Skeletal muscle cell (primary cell): ENCODE data around the gene ELOVL7.
"Not testable (repeated sequence)": the region's sequence is repeated elsewhere in the genome, so short reads cannot be mapped to it uniquely, and the experiment has no call there.

ENCODE experiments used
- DNase-seq: peaks from one replicate; pipeline ENCODE4 v3.0.0-alpha.2; 2010; ENCODE audit warnings: low read depth
- H3K4me3 ChIP-seq: 2 replicates; pipeline ENCODE4 v1.5.1; 2011; ENCODE audit warnings: low read depth, mild to moderate bottlenecking, control low read depth, low read length, moderate library complexity

ELOVL7 gene

DNA sequence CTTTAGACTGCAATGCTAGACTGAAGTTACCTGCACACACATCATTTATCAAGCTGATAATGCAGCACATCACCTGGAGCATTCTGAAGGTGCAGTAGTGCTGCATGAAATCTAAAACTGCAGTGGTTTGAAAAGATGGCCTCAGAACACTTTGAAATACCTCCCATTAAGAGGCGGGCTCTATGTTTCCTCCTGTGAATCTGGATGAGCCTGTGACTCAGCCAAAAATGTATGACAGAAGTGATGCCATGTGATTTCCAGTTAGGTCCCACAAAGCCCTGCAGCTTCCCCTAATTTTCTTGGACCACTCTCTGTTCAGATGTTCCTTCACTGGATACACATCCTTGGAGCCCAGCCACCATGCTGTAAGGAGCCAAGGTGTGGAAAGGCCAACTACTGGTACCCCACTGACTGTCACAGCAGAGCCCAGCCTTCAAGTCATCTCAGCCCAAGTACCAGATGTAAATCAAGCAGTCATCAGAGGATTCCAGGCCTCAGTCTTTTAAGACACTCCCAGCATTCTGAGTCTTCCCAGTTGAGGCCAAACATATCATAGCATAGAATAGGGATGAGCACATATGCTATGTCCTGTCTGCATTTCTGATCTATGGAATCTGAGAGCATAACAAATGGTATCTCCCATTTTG is 116.9 kb downstream of the ELOVL7 start:
- no peak for DNase-seq
- no peak overlapping the region for H3K4me3 ChIP-seq

DNA sequence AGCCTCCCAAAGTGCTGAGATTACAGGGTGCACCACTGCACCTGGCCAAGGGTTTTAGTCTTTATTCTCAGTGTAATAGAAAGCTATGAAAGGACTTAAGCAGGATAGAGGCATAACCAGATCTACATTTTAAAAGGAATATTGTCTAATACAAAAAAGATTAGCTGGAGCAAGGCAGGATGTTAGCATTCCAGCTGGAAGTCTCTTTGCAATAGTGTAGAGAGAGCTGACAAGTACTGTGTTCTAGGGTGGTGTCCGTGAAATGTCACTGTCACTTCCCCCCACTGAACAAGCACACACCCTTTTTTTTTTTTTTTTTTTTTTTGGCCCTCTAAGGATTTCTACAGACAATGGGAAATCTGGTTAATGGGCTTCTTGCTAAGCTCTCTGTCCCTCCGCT is 119.9 kb downstream of the ELOVL7 start:
- no peak for DNase-seq
- H3K4me3 ChIP-seq: no peak overlapping the region

DNA sequence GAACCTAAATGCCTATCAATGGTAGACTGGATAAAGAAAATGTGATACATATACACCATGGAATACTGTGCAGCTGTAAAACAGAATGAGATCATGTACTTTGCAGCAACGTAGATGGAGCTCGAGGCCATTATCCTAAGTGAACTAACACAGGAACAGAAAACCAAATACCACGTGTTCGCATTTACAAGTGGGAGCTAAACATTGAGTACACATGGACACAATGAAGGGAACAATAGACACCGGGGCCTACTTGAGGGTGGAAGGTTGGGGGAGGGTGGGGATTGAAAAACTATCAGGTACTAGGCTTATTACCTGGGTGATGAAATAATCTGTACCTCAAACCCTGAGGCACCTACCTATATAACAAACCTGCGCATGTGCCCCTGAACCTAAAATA is 121.7 kb downstream of the ELOVL7 start:
- no peak for DNase-seq
- H3K4me3 ChIP-seq: no peak overlapping the region

DNA sequence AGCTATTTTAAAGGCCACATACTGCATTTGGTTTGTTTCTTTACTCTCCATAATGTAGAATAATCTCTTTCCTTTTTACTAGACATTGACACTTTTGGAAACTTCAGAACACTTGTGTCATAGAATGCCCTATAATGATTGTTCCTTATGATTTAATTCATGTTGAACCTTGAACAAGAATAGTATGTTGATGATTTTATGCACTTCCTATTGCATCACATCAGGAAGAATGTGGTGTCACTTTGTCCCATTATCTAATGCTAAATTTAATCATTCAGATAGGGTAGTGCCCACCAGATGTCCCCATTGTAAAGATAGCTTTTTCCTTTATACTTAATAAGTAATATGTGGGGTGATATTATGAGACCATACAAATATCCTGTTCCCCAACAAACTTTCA is 124.7 kb downstream of the ELOVL7 start:
- H3K4me3 ChIP-seq: no peak overlapping the region

DNA sequence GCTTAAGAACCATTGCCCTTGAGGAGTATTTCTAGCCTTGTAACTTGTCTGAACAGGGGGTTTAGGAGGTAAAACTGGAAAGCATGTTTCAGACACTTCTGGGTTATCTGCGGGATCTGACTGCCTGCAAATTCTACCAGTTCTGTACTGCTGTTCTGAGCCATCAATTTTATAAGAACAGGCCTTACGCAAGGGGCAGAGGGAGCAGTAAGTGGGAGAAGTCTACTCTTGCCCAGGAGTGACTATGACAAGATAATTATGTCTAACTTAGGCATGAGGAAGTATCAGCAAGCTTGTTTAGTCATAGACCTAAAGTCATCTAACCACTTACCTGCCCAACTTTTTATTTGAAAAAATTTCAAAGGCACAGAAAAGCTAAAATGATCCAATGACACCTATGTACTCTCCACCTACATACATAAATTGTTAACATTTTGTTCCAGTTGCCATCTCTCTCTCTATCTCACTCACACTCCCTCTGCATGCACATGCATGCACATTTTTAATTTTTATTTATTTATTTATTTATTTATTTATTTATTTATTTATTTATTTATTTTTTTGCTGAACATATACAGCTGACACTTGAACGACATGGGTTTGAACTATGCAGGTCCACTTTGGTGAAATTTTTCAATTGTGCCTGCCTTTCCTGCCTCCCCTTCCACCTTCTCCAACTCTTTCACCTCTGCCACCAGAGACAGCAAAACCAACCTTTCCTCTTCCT is 125.7 kb downstream of the ELOVL7 start:
- no peak overlapping the region for H3K4me3 ChIP-seq
- DNase-seq: no peak

More for the DNA sequence above, 124.7 kb downstream of the ELOVL7 start:
- DNase-seq: no peak

DNA sequence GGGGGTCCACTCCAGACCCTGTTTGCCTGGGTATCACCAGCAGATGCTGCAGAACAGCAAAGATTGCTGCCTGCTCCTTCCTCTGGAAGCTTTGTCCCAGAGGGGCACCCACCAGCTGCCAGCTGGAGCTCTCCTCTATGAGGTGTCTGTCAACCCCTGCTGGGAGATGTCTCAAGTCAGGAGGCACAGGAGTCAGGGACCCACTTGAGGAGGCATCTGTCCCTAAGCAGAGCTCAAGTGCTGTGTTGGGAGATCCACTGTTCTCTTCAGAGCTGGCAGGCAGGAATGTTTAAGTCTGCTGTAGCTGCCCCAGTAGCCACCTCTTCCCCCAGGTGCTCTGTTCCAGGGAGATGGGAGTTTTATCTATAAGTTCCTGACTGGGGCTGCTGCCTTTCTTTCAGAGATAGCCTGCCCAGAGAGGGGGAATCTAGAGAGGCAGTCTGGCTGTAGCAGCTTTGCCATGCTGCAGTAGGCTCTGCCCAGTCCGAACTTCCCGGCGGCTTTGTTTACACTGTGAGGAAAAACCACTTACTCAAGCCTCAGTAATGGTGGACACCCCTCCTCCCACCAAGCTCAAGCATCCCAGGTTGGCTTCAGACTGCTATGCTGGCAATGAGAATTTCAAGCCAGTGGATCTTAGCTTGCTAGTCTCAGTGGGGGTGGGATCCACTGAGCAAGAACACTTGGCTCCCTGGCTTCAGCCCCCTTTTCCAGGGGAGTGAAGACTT is 128.7 kb downstream of the ELOVL7 start:
- DNase-seq, H3K4me3 ChIP-seq: not testable (repeated sequence)

DNA sequence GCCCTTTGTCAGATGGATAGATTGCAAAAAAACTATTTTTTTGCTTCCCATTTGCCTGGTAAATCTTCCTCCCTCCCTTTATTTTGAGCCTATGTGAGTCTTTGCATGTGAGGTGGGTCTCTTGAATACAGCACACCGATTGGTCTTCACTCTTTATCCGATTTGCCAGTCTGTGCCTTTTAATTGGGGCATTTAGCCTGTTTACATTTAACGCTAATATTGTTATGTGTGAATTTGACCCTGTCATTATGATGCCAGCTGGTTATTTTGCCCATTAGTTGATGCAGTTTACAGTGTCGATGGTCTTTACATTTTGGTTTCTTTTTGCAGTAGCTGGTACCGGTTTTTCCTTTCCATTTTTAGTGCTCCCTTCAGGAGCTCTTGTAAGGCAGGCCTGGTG is 131.1 kb downstream of the ELOVL7 start:
- DNase-seq: no peak
- no peak overlapping the region for H3K4me3 ChIP-seq

DNA sequence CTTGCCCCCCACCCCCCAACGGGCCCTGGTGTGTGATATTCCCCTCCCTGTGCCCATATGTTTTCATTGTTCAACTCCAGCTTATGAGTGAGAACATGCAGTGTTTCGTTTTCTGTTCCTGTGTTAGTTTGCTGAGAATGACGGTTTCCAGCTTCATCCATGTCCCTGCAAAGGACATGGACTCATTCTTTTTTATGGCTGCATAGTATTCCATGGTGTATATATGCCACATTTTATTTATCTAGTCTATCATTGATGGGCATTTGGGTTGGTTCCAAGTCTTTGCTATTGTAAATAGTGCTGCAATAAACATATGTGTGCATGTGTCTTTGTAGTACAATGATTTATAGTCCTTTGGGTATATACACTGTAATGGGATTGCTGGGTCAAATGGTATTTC is 132.2 kb downstream of the ELOVL7 start:
- H3K4me3 ChIP-seq, DNase-seq: not testable (repeated sequence)

DNA sequence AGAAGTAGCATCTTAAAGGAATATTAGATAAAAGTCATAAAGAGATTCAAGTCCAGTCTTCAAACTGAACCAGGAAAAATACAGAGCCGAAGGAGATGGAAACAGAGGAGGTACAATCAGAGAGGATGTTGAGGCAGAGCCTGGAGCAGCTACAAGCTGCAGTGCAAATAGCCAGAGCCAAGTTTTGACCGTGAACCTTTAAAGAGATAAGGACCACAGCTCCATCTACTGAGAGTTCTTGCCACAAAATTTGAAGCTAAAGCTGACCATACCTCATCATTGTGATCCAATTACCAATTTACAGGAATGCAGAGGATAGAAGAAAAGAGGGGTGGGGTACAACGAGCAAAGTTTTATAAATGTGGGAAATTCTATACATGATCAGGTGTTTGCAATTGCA is 133.7 kb downstream of the ELOVL7 start:
- H3K4me3 ChIP-seq: no peak overlapping the region

DNA sequence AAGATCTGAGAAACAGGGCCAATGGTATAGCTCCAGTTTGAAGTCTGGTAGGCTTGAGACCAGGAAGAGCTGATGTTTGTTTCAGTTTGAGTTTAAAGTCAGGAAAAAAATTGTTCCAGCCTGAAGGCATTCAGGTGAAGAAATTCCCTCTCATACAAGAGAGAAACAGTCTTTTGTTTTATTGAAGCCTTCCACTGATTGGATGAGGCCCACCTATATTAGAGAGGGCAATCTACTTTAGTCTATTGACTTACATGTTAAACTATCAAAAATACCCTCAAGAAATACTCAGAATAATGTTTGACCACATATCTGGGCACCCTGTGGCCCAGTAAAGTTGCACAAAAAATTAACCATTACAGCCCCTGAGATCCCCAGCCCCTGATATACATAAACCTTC is 138.9 kb downstream of the ELOVL7 start:
- H3K4me3 ChIP-seq: no peak overlapping the region
- no peak for DNase-seq

More for the DNA sequence above, 133.7 kb downstream of the ELOVL7 start:
- DNase-seq: no peak

DNA sequence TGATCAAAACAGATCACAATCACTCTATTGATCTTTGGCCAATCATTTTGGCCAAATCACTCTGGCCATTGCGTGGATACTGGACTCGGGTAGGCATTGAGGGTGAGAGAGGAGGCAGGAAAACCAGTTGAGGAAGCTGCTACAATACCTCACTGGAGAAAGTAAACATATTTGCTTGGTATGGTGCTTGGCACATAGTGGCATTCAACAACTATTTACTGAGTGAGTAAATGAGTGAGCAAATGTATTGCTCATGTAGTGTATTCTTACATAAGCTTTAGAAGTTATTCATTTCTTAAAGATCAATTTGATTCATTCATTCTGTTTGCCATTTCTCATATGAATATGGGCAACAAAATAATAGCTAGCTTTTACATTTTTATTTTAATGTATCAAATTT is 140.1 kb downstream of the ELOVL7 start:
- no peak for DNase-seq

More for the DNA sequence above, 140.1 kb downstream of the ELOVL7 start:
- no peak overlapping the region for H3K4me3 ChIP-seq
